NCI-H526 treated with DMSO at 0.1 percent for 48 hours (cell line): ENCODE data around the gene CEP85L.

ENCODE experiments used
- DNase-seq: peaks from one replicate; lab custom pipeline; 2025; lab: John Stamatoyannopoulos, UW

CEP85L gene

DNA sequence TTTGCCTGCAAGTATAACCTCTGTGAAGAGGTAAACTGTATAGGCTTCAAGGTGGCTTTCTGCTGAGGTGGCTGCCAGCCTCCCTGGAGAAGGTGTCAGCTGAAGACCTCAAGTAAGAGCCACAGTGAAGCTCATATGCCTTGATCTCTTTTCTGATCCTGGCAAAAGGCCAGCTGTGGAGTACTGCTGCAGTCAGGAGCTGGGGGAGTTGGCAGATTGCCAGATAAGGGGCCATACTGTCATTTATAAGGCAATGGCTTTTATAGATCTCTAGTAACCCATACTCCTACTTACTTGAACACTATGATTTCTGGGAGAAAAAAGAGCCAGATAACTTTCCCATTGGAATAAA is 8.8 kb upstream of the CEP85L start:
- no peak for DNase-seq

GRCh38 chr6:118659513-118660217 is 8.3 kb upstream of the CEP85L start:
- no peak for DNase-seq

DNA sequence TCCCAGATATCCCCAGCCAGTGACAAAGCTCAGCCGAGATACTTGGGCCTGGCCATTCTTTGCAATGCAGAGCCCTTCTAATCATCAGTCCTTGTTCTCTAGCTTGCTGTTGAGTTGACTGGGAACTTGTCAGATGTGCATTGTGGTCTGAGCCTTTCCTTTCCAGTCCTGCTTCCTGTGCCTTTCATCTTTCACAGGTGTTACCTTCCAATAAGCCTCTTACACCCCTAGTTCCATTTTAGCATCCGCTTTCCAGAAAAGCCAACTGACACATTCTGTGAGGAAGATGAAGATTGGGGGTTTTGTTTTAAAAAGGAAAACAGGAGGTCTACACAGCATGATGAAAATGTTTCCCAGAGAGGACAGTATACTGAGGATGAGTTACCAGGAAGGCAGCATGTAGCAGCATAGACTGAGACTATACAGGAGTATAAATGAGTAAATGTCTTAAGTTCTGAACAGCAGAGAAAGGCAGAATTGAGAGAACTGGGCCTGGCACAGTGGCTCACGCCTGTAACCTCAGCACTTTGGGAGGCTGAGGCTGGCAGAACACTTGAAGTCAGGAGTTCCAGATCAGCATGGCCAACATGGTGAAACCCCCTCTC is 5.6 kb upstream of the CEP85L start:
- no peak for DNase-seq

- DNase-seq: no peak
Measured at GRCh38 chr6:118652051-118652615, 742 bp upstream of the CEP85L start.

- DNase-seq: no peak
Measured at GRCh38 chr6:118650582-118651281, 659 bp downstream of the CEP85L start.

DNA sequence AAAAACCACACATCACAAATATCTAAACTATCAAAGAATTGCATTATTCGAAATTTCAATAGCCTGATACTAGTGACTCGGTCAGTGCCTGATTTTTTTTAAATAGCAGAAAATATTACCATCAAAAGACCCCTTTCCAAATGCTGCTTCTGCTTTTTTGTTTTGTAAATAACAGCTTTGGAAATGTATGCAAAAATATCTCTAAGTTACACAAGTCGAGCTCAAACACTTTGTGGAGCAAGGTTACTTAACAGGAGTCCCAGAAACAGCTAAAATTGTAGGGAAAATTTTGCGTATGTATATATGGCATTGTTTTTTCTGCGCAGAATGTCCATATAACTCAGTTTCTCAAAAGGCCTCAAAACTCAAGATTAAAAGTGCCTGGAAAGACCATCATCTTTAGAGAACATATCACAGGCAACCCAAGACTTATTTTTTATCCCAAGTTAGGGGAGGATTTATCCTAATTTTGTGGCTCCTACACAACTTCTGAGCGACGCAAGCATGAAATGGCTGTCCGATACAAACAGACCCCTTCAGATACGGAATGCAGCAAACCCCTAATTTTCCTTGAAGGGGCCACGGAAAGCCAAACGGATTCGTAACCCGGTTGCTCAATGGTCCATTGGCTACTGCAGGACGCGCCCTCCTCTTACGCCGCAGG is 1.3 kb downstream of the CEP85L start:
- DNase-seq: no peak

DNA sequence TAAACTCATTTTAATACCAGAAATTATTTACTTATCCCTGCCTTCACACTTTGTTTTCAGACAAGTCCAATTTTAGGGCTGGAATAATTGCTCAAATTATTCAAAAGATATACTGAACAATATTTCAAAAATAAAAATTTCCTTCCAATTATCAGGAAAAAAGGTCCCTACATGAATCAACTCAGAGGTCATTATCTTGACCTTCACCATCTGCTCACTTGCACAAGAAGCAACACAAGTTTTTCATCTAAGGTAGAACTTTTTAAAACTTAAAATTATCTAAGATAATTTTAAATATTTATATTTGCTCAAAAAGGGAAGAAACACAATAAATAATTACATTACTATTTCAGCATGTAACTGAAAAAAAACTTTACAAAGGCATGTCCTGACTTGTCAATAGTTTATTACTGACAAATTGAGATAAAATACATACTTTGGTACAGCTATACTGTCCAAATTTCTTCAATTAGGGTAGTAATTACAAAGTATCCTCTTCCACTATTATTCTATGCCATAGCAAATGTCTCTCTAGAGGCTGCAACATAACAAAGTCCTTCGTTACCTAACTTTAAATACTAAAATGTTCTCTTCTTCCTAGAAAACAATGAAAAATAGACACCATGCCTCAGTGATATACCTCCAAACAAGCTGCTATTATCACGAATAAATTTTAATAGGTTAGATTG is 2.4 kb downstream of the CEP85L start:
- DNase-seq: no peak

DNA sequence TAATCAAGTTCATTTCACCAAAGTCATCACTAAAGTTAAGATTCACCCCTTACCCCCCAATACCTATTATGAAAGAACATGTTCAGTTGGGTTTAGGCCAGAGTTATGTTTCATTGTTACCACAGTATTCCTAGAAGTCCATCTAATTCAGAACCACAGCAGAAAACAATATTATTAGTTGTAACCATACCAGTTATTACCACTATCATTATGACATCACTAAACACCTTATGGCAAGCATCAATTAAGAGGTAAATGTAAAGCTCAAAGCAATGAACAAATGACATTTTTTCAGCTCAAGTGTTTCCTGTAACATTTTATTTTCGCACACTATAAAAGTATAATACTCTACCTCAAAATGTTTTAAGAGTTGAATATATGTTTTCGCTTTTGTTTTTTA is 4.4 kb downstream of the CEP85L start:
- no peak for DNase-seq

DNA sequence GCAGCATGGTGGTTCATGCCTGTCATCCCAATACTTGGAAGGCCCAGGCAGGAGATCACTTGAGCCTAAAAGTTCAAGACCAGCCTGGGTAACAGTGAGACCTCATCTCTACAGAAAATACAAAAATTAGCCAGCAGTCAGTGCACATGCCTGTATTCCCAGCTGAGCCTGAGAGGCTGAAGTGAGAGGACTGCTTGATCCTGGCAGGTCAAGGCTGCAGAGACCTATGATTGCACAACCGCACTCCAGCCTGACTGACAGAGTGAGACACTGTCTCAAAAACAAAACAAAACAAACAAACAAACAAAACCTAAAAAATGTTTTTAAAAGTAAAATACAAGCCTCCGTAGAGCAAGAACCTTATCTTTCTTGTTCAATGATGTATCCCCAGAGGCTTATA is 6.0 kb downstream of the CEP85L start:
- no peak for DNase-seq

- DNase-seq: no peak
Measured at GRCh38 chr6:118644007-118644406, 7.4 kb downstream of the CEP85L start.

GRCh38 chr6:118641042-118641441 is 10.3 kb downstream of the CEP85L start:
- DNase-seq: no peak

DNA sequence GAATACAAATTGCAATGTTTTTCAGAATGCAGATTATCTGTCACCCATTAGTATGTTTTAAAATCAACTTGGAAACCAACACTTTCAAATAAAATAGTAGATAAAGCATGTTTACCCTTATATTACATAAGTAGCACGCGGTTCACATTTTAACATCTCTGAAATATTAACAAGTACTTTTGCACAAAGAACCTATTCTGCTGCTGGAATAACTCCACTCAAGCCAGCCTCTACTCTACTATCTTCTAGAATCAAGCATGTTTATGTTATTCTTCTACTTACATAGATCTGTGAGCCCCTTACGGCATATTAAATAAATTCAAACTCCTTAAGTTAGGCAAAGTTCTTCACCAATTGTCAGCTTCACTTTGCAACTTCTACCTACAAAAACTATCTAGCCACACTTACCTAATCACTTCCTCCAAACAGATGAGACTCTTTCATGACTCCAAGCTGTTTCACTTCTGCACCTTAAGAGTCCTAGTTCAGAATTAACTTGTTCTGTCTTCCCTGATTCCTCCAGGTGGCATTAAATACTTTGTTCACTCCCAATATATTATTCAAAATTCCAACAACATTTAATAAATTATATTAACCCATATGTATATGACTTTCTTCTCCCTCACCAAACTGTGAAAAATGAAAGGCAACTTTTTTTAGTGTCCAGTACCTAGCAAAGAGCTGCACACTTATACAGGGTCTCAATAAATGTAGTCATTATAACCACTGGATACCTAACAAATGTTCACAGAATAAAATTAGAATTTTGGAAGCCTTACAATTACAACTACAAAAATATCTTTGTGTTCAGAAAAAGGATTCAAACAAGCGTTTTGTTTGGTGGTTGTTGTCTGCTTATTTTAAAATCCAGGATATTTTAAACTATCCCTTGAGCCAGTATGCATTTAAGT is 12.1 kb downstream of the CEP85L start:
- no peak for DNase-seq

DNA sequence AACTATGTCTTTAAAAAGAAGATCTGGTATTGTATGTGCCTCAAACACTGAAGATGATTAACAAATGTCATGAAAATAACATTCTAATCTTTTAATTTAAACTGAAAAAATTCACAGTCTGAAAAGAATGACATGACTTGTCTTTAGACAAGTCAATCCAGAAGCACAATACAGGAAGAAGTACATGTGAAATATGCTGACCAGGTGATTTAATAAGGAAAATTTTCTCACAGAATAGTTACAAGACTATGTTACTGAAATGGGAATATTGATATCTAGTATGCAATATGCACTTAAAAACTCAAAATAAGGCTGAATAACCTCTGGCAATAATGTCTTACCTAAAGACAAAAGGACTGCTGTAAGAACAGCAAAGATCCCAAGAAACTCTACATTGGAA is 13.1 kb downstream of the CEP85L start:
- DNase-seq: no peak

GRCh38 chr6:118635909-118636735 is 15.3 kb downstream of the CEP85L start:
- no peak for DNase-seq

DNA sequence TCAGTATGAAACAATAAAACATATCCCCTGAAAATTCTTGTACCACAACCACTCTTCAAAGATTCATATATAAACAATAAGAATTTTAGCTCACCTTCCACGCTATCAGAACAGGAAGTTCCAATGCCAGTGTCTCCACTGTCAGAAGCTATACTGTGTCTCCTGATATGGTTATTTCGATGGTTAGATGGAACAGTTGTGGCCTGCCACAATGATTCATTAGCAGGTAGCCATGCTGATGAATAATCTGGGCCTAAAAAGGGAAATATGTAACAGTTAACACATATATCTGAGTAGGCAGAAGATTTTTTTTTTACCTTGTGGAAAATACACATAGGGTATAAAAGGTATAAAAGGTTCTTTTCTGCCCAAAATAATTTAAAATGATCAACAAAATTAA is 19.0 kb downstream of the CEP85L start:
- no peak for DNase-seq

DNA sequence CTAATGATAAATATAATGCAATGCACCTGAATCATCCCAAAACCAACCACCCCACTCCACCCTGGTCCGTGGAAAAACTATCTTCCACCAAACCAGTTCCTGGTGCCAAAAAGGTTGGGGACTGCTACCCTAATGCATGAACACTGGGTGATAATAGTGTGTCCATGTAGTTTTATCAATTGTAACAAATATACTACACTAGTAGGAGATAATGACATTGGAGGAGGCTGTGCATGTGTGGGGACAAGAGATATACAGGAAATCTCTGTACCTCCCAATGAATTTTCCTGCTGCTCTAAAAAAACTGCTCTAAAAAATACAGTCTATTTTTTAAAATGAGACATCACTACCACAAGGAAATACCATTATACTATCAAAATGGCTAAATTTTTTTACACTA is 20.5 kb downstream of the CEP85L start:
- no peak for DNase-seq

GRCh38 chr6:118630067-118630466 is 21.3 kb downstream of the CEP85L start:
- no peak for DNase-seq

- DNase-seq: no peak
Measured at GRCh38 chr6:118627724-118628123, 23.7 kb downstream of the CEP85L start.

DNA sequence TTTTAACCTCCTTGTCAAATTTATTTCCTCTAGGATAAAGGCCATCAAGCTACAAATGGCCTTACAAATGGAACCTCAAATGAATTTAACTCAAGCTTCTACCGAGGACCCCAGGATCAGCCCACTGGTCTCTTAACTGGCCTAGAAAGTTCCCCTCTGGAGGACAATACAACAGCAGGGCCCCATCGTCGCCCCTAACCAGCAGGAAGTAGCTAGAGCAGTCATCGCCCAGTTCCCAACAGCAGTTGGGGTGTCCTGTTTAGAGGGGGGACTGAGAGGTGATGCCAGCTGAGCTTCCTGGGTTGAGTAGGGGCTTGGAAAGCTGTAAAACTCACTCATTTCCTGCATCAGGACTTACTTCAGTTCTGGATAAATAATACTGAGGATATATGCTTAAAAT is 25.6 kb downstream of the CEP85L start:
- DNase-seq: no peak
